Loucy (cell line): ENCODE measurements around the gene ACACB.

Source experiments
- EZH2phosphoT487 ChIP-seq: fragments of 200-600 bp; IDR thresholded peaks from 2 replicates; pipeline ENCODE4 v1.6.1; 2018; ENCODE audit warnings: antibody characterized with exemption, mild to moderate bottlenecking, moderate library complexity, borderline replicate concordance
- TF ChIP-seq, protein P1 (sequence below): fragments of 200-600 bp; sonication (generic); conservative IDR thresholded peaks from 2 replicates; pipeline ENCODE4 v1.5.1; 2014; ENCODE audit warnings: mild to moderate bottlenecking, antibody characterized with exemption, low read length

DNA sequence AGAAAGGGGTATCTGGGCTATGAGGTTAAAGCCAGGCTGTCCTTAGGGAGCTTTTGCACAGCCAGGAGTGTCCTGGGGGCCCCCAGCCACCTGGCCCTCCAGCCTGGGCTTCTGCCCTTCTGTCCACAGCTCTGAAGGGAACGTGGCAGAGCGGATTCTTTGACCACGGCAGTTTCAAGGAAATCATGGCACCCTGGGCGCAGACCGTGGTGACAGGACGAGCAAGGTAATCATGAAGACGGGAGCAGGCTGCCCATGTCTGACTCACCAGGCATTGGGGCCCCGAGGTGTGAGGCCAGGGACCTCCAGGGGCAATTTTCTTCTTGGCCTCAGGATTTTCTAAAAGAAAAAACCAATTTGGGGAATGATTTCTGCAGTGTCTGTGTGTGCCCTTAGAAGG is 139.6 kb downstream of the ACACB start:
- TF ChIP-seq, protein P1, sequence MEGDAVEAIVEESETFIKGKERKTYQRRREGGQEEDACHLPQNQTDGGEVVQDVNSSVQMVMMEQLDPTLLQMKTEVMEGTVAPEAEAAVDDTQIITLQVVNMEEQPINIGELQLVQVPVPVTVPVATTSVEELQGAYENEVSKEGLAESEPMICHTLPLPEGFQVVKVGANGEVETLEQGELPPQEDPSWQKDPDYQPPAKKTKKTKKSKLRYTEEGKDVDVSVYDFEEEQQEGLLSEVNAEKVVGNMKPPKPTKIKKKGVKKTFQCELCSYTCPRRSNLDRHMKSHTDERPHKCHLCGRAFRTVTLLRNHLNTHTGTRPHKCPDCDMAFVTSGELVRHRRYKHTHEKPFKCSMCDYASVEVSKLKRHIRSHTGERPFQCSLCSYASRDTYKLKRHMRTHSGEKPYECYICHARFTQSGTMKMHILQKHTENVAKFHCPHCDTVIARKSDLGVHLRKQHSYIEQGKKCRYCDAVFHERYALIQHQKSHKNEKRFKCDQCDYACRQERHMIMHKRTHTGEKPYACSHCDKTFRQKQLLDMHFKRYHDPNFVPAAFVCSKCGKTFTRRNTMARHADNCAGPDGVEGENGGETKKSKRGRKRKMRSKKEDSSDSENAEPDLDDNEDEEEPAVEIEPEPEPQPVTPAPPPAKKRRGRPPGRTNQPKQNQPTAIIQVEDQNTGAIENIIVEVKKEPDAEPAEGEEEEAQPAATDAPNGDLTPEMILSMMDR = no peak
- TF ChIP-seq EZH2phosphoT487 = no peak
